ENCODE data around the gene PCBD1.

Gene PCBD1

GRCh38 chr10:70889291-70889690 lies 926 bp upstream of the PCBD1 start:
- DNase-seq (ENCODE audit: low read depth), result no peak
- TF ChIP-seq CTCF (IDR thresholded peaks at IDR 0.05; ENCODE audit: low read depth, low read length, missing control alignments), result no peak
- in situ Hi-C loops (cut with HindIII; ENCODE audit: low sequenced_read_pairs), result no loop called here
- H3K4me3 ChIP-seq (ENCODE audit: low read depth, low read length), result no peak overlapping the region

- in situ Hi-C loops (cut with HindIII; ENCODE audit: low sequenced_read_pairs), result no loop called here
- no peak for TF ChIP-seq CTCF (IDR thresholded peaks at IDR 0.05; ENCODE audit: low read depth, low read length, missing control alignments)
- no peak for DNase-seq (ENCODE audit: low read depth)
- H3K4me3 ChIP-seq (ENCODE audit: low read depth, low read length), result peak overlapping the region; percentile 53
Observed at GRCh38 chr10:70886921-70887665, 1.3 kb downstream of the PCBD1 start.

- in situ Hi-C loops (cut with HindIII; ENCODE audit: low sequenced_read_pairs), result no loop called here
- no peak overlapping the region for H3K4me3 ChIP-seq (ENCODE audit: low read depth, low read length)
- TF ChIP-seq CTCF (IDR thresholded peaks at IDR 0.05; ENCODE audit: low read depth, low read length, missing control alignments), result no peak
- no peak for DNase-seq (ENCODE audit: low read depth)
Observed at GRCh38 chr10:70885931-70886903, 2.1 kb downstream of the PCBD1 start.

- H3K4me3 ChIP-seq (ENCODE audit: low read depth, low read length), result no peak overlapping the region
- TF ChIP-seq CTCF (IDR thresholded peaks at IDR 0.05; ENCODE audit: low read depth, low read length, missing control alignments), result no peak
- no peak for DNase-seq (ENCODE audit: low read depth)
- in situ Hi-C loops (cut with HindIII; ENCODE audit: low sequenced_read_pairs), result no loop called here
Observed at GRCh38 chr10:70885481-70885880, 2.9 kb downstream of the PCBD1 start.

GRCh38 chr10:70884741-70885140 lies 3.6 kb downstream of the PCBD1 start:
- no peak overlapping the region for H3K4me3 ChIP-seq (ENCODE audit: low read depth, low read length)
- DNase-seq (ENCODE audit: low read depth), result no peak
- TF ChIP-seq CTCF (IDR thresholded peaks at IDR 0.05; ENCODE audit: low read depth, low read length, missing control alignments), result no peak
- in situ Hi-C loops (cut with HindIII; ENCODE audit: low sequenced_read_pairs), result no loop called here

- in situ Hi-C loops (cut with HindIII; ENCODE audit: low sequenced_read_pairs), result no loop called here
- peak; percentile 92 for TF ChIP-seq CTCF (IDR thresholded peaks at IDR 0.05; ENCODE audit: low read depth, low read length, missing control alignments)
- H3K4me3 ChIP-seq (ENCODE audit: low read depth, low read length), result no peak overlapping the region
- peak; percentile 75 for DNase-seq (ENCODE audit: low read depth)
Observed at GRCh38 chr10:70880077-70880534, 8.3 kb downstream of the PCBD1 start.
